HepG2 (cell line): Measurements from ENCODE around the gene NDST1.

ENCODE experiments used
- CTCF ChIP-seq: sonication (generic); formaldehyde crosslinking; IDR thresholded peaks from 2 replicates; pipeline ENCODE4 v1.5.0; 2020; ENCODE audit warnings: mild to moderate bottlenecking, missing genetic modification reagents, moderate library complexity
- E2F5 ChIP-seq: sonication (generic); formaldehyde crosslinking; conservative IDR thresholded peaks from 2 replicates; pipeline ENCODE4 v1.4.0; 2020; ENCODE audit warnings: missing genetic modification reagents
- FOXC1 ChIP-seq: sonication (generic); formaldehyde crosslinking; IDR thresholded peaks from 2 replicates; pipeline ENCODE4 v1.8.0; 2022; ENCODE audit warnings: mild to moderate bottlenecking, missing genetic modification reagents, borderline replicate concordance
- NBN ChIP-seq: fragments of 450-650 bp; conservative IDR thresholded peaks from 2 replicates; pipeline ENCODE4 v1.6.1; 2017
- ZNF772 ChIP-seq: sonication (generic); formaldehyde crosslinking; IDR thresholded peaks from 2 replicates; pipeline ENCODE4 v1.5.0; 2020; ENCODE audit warnings: mild to moderate bottlenecking, missing genetic modification reagents
- TF ChIP-seq, protein P1 (sequence below): sonication (generic); formaldehyde crosslinking; IDR thresholded peaks from 2 replicates; pipeline ENCODE4 v1.4.0; 2020; ENCODE audit warnings: missing genetic modification reagents, mild to moderate bottlenecking, borderline replicate concordance
- TF ChIP-seq, protein P2 (sequence below): sonication (generic); formaldehyde crosslinking; IDR thresholded peaks from 2 replicates; pipeline ENCODE4 v1.4.0; 2020; ENCODE audit warnings: missing genetic modification reagents
- TF ChIP-seq, protein P3 (sequence below): sonication (generic); formaldehyde crosslinking; IDR thresholded peaks from 2 replicates; pipeline ENCODE4 v1.4.0; 2020; ENCODE audit warnings: missing genetic modification reagents

DNA sequence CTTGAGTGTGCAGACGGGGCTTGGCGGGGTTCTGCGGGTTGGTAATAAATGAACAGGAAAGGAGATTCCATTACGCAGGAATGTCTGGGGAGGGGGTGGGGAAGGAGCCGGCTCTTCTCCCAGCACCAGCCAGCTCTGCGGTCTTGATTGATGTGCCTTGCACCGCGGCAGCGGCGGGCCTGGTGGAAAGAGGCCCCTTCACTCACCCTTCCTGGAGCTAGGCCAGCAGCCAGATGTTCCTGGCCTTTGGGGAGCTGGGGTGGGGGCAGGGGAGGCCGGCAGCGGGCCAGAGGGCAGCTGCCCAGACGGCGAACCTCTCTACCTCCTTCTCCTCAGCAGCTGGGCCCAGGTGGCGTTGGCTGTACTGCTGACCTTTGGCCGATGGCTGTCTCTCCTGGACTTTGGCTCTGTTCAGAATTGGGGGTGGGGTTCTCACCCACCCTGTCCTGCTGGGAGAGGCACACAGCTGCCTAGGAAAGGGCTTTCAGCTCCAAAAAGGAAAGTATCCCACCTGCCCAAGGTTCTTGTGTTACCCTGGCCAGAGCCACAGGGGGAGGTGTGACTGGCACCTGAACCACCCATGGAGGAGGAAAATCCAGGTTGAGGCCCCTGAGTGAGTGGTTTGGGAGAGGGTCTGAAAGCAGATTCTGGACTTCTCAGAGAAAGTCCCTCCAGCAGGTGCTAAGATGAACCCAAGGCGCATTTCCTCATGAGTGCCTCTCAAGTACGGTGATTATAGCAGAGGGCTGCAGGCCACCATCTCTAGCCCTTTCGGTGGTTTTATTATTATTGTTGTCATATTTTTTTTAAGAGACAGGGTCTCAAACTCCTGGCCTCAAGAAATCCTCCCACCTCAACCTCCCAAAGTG, 74.5 kb downstream of the NDST1 start:
- TF ChIP-seq, protein P1, sequence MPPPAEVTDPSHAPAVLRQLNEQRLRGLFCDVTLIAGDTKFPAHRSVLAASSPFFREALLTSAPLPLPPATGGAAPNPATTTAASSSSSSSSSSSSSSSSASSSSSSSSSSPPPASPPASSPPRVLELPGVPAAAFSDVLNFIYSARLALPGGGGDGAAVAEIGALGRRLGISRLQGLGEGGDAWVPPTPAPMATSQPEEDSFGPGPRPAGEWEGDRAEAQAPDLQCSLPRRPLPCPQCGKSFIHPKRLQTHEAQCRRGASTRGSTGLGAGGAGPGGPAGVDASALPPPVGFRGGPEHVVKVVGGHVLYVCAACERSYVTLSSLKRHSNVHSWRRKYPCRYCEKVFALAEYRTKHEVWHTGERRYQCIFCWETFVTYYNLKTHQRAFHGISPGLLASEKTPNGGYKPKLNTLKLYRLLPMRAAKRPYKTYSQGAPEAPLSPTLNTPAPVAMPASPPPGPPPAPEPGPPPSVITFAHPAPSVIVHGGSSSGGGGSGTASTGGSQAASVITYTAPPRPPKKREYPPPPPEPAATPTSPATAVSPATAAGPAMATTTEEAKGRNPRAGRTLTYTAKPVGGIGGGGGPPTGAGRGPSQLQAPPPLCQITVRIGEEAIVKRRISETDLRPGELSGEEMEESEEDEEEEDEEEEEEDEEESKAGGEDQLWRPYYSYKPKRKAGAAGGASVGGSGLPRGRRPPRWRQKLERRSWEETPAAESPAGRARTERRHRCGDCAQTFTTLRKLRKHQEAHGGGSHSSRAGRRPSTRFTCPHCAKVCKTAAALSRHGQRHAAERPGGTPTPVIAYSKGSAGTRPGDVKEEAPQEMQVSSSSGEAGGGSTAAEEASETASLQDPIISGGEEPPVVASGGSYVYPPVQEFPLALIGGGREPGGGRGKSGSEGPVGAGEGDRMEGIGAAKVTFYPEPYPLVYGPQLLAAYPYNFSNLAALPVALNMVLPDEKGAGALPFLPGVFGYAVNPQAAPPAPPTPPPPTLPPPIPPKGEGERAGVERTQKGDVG (CRISPR knock-in tag) = no peak
- TF ChIP-seq CTCF (no peak), FOXC1 (no peak), E2F5 (CRISPR knock-in tag) (no peak), NBN (no peak), ZNF772 (CRISPR knock-in tag) (no peak)
- TF ChIP-seq, protein P2, sequence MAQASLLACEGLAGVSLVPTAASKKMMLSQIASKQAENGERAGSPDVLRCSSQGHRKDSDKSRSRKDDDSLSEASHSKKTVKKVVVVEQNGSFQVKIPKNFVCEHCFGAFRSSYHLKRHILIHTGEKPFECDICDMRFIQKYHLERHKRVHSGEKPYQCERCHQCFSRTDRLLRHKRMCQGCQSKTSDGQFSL (CRISPR knock-in tag) = no peak; the same call in 1 of the 2 replicates
- TF ChIP-seq, protein P3, sequence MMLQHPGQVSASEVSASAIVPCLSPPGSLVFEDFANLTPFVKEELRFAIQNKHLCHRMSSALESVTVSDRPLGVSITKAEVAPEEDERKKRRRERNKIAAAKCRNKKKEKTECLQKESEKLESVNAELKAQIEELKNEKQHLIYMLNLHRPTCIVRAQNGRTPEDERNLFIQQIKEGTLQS (CRISPR knock-in tag) = no peak
